ENCODE results near the gene ZNF407. TPM values are rescaled to one million over a fixed set of nuclear protein-coding genes. Genes with fewer than 3 reads are reported as not detected.

Gene ZNF407, protein sequence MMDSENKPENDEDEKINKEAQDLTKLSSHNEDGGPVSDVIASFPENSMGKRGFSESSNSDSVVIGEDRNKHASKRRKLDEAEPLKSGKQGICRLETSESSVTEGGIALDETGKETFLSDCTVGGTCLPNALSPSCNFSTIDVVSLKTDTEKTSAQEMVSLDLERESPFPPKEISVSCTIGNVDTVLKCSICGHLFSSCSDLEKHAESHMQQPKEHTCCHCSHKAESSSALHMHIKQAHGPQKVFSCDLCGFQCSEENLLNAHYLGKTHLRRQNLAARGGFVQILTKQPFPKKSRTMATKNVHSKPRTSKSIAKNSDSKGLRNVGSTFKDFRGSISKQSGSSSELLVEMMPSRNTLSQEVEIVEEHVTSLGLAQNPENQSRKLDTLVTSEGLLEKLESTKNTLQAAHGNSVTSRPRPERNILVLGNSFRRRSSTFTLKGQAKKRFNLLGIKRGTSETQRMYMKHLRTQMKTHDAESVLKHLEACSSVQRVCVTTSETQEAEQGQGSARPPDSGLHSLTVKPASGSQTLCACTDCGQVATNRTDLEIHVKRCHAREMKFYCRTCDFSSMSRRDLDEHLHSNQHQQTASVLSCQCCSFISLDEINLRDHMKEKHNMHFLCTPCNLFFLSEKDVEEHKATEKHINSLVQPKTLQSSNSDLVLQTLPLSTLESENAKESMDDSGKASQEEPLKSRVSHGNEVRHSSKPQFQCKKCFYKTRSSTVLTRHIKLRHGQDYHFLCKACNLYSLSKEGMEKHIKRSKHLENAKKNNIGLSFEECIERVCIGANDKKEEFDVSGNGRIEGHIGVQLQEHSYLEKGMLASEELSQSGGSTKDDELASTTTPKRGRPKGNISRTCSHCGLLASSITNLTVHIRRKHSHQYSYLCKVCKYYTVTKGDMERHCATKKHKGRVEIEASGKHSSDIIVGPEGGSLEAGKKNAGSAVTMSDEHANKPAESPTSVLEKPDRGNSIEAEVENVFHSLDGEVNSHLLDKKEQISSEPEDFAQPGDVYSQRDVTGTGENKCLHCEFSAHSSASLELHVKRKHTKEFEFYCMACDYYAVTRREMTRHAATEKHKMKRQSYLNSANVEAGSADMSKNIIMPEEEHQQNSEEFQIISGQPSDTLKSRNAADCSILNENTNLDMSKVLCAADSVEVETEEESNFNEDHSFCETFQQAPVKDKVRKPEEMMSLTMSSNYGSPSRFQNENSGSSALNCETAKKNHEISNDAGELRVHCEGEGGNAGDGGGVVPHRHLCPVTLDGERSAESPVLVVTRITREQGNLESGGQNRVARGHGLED (N-terminal part only)
- total RNA-seq = 10 to 100 TPM in 7 of 9 donors, 1 to 10 TPM in 2; 8.1 to 14.7 (median 12.3) TPM
- 1 to 10 TPM; 3.8 to 3.9 TPM for polyA plus RNA-seq
- long read RNA-seq, donor 1, full-length matches to known transcripts = 6 of 15 reads
- long read RNA-seq, donor 1, partial matches to known transcripts = 3 of 15 reads
- long read RNA-seq, donor 1, other reads (novel, unspliced or antisense) = 6 of 15 reads
- long read RNA-seq, donor 2, full-length matches to known transcripts = 3 of 16 reads
- long read RNA-seq, donor 2, partial matches to known transcripts = 4 of 16 reads
- long read RNA-seq, donor 2, other reads (novel, unspliced or antisense) = 9 of 16 reads
- long read RNA-seq, donor 3, full-length matches to known transcripts = 4 of 6 reads
- long read RNA-seq, donor 3, partial matches to known transcripts = 1 of 6 reads
- long read RNA-seq, donor 3, other reads (novel, unspliced or antisense) = 1 of 6 reads

DNA sequence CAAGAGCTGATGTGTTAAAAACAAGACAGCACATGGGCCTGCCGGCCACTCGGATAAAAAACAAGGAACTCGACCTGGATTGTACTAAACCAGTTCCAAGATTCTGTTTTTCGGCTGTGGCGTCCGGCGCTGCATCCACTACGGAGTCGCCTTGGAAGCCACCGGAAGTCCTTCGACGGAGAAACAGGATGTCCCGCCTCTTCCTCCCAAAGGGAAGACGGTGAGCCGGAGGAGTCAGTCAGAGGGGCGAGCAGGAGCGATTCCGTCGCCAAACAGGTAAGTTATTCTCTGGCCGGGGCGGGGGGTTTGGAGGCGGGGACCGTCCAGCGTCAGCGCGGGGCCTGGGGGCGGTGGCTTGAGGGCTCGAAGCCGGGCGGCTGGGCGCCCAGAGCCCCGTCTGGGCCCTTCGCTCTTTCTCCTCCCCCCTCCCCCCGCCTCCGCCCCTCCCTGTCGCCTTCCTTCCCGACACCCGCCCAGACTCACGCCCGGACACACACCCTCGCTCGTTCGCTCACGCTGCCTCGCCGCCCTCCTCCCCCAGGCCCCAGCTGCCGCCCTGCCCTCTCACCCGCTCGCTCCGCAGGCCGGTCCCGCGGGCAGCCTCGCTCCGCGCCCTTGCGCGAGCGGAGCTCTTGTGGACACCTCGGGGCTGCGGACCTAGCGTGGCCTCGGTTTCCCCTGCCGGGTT is at the start of gene ZNF407:
TSS of gene ZNF407 (plus strand) at position 209 of the 688 bp plus-strand sequence. CDS start 33,150 bp downstream, outside the sequence.
- intact Hi-C loops (cut with DNase I) = loop anchor here in 5 of 10 donors (1.0 to 5.0 kb wide), 4 partner anchors 46 to 609 kb away; partner anchors contain the start of genes CNDP2 (in 4 of the 5) and PTGR3 (in 1 of the 5)
- Histone ChIP-seq H3K36me3 (peaks cover 0 to 20% (median 6%) of the 10 kb centered on the region in 9 donors), H3K4me3 (peak within 1 kb of the TSS; percentile 66 to 96 (median 86)), H3K27ac (peak within 1 kb of the TSS; percentile 93 to 99 (median 98)), H3K9me3 (no peaks in the 10 kb centered on the region), H3K4me1 (peaks cover 3 to 38% (median 27%) of the 10 kb centered on the region in 12 donors), H3K27me3 (no peaks in the 10 kb centered on the region)
- DNase-seq = peak; percentile 90 to 91 (median 90)
- WGBS, 4 donors = 0 to 1% (median 0%) methylated on average over 15 to 64 of the region's 64 CpGs
- ATAC-seq = peak; percentile 89 to 95 (median 93)
- TF ChIP-seq, protein P1, sequence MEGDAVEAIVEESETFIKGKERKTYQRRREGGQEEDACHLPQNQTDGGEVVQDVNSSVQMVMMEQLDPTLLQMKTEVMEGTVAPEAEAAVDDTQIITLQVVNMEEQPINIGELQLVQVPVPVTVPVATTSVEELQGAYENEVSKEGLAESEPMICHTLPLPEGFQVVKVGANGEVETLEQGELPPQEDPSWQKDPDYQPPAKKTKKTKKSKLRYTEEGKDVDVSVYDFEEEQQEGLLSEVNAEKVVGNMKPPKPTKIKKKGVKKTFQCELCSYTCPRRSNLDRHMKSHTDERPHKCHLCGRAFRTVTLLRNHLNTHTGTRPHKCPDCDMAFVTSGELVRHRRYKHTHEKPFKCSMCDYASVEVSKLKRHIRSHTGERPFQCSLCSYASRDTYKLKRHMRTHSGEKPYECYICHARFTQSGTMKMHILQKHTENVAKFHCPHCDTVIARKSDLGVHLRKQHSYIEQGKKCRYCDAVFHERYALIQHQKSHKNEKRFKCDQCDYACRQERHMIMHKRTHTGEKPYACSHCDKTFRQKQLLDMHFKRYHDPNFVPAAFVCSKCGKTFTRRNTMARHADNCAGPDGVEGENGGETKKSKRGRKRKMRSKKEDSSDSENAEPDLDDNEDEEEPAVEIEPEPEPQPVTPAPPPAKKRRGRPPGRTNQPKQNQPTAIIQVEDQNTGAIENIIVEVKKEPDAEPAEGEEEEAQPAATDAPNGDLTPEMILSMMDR (IDR thresholded peaks at IDR 0.05) = no peak
- TF ChIP-seq POLR2A (IDR thresholded peaks at IDR 0.05) = no peak

DNA sequence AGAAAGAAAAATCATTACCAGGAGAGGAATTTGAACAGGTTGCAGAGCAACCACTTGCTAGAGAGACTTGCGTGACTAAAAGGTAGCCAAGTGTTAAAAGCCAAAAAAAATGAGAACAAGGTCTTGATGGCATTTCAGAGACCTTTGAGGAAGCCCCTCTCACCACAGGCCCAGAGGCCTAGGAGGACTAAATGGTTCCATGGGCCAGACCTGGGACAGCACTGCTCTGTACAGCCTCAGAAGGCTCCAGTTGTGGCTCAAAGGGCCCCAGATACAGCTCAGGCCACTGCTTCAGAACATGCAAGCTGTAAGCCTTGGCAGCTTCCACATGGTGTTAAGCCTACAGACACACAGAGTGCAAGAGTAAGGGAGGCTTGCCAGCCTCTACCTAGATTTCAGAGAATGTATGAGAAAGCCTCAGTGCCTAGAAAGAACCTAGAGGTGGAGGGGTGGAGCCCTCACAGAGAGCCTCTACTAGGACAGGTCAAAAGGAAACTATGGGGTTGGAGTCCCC is 48.0 kb upstream of the ZNF407 start:
- WGBS, 4 donors = 95 to 100% (median 98%) methylated on average over 1 of the region's 1 CpG
- H3K4me3 ChIP-seq = no peak overlapping the region
- no peak for ATAC-seq
- H3K27ac ChIP-seq = no peak overlapping the region
- peaks cover 6 to 37% (median 27%) of the 10 kb centered on the region in 12 donors for H3K4me1 ChIP-seq
- no peaks in the 10 kb centered on the region for H3K27me3 ChIP-seq
- no peak for TF ChIP-seq POLR2A (IDR thresholded peaks at IDR 0.05)
- TF ChIP-seq, protein P1 (IDR thresholded peaks at IDR 0.05) = no peak
- H3K9me3 ChIP-seq = peaks cover 0 to 21% (median 12%) of the 10 kb centered on the region in 12 donors
- intact Hi-C loops (cut with DNase I) = loop anchor here (5.0 to 10.0 kb wide), 6 partner anchors 48 to 355 kb away; partner anchors contain the start of genes CNDP2 (in 5 of the 10) and ZNF407 (in 1 of the 10)
- H3K36me3 ChIP-seq = no peaks in the 10 kb centered on the region
- no peak for DNase-seq

DNA sequence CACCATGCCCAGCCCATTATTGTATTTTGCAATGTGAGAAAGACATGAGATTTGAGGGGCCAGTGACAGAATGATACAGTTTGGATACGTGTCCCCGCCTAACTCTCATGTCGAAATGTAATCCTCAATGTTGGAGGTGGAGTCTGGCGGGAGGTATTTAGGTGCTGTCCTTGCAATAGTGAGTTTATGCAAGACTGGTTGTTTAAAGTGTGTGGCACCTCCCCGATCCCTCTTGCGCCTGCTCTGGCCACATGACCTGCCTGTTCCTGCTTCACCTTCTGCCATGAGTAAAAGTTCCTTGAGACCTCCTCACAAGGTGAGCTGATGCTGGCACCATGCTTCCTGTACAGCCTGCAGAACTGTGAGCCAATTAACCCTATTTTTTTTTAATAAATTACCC is 46.8 kb upstream of the ZNF407 start:
- ATAC-seq = no peak
- Histone ChIP-seq H3K4me3 (no peak overlapping the region), H3K4me1 (peaks cover 6 to 28% (median 18%) of the 10 kb centered on the region in 12 donors), H3K36me3 (no peaks in the 10 kb centered on the region), H3K27me3 (no peaks in the 10 kb centered on the region), H3K27ac (no peak overlapping the region), H3K9me3 (peaks cover 0 to 21% (median 12%) of the 10 kb centered on the region in 12 donors)
- no peak for TF ChIP-seq POLR2A (IDR thresholded peaks at IDR 0.05)
- TF ChIP-seq, protein P1 (IDR thresholded peaks at IDR 0.05) = no peak
- 96 to 99% (median 98%) methylated on average over 6 of the region's 6 CpGs for WGBS, 4 donors
- intact Hi-C loops (cut with DNase I) = loop anchor here in 9 of 10 donors (5.0 to 10.0 kb wide), 6 partner anchors 46 to 356 kb away; partner anchors contain the start of genes CNDP2 (in 1 of the 9) and ZNF407 (in 1 of the 9)
- no peak for DNase-seq

Data from heart left ventricle (tissue), 16 donors.